C4-2B (cell line): Measurements from ENCODE around the gene ZNF763.

ENCODE experiments used
- CTCF ChIP-seq: fragments of 450-650 bp; conservative IDR thresholded peaks from 2 replicates; pipeline ENCODE4 v1.5.1; 2017; ENCODE audit warnings: mild to moderate bottlenecking
- ZFX ChIP-seq: fragments of 450-650 bp; IDR thresholded peaks from 2 replicates; pipeline ENCODE4 v1.6.1; 2017

DNA sequence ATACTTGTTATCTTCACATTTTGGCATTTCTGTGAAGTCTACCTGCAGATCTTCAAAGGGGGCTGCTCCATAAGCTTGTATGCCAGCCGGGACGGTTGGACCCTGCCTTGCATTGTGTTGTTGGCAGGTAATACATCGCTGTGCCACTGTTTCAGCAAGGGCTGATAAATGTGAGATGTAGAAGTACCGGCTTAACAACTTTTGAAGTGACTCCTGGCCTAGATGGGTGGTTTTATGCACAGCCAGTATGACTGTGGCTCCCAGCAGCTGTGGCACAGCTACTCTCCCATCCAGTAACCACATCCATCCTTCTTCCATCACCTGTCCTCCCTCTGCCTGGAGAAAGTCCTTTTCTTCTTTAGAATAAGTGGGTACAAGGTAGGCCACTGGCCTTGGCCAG is 20.2 kb upstream of the ZNF763 start:
- TF ChIP-seq CTCF (no peak), ZFX (no peak)
